T-helper 2 cell treated with Interferon-gamma antibody and Interleukin-4, amounts not matched to agents 5 μg/mL and 100 μg/mL, for 36 hours (primary cell): Measurements from ENCODE around the gene ATXN10.

Source experiments
- DNase-seq: peaks from one replicate; pipeline ENCODE4 v3.0.0; 2021; ENCODE audit warnings: low spot score
- H3K27ac Mint-ChIP-seq: one replicate; pipeline ENCODE4 v1.8.0; 2021; ENCODE audit warnings: mild to moderate bottlenecking, mixed read lengths
- H3K27me3 Mint-ChIP-seq: one replicate; pipeline ENCODE4 v1.8.0; 2021; ENCODE audit warnings: low read depth, mixed read lengths
- H3K36me3 Mint-ChIP-seq: one replicate; pipeline ENCODE4 v1.8.0; 2021; ENCODE audit warnings: low read depth, mixed read lengths
- H3K4me1 Mint-ChIP-seq: one replicate; pipeline ENCODE4 v1.8.0; 2021; ENCODE audit warnings: low read depth, mixed read lengths
- H3K4me3 Mint-ChIP-seq: one replicate; pipeline ENCODE4 v1.8.0; 2022; ENCODE audit warnings: mild to moderate bottlenecking, moderate library complexity, mixed read lengths
- H3K9me3 Mint-ChIP-seq: one replicate; pipeline ENCODE4 v1.8.0; 2021; ENCODE audit warnings: mixed read lengths

The ATXN10 gene

DNA sequence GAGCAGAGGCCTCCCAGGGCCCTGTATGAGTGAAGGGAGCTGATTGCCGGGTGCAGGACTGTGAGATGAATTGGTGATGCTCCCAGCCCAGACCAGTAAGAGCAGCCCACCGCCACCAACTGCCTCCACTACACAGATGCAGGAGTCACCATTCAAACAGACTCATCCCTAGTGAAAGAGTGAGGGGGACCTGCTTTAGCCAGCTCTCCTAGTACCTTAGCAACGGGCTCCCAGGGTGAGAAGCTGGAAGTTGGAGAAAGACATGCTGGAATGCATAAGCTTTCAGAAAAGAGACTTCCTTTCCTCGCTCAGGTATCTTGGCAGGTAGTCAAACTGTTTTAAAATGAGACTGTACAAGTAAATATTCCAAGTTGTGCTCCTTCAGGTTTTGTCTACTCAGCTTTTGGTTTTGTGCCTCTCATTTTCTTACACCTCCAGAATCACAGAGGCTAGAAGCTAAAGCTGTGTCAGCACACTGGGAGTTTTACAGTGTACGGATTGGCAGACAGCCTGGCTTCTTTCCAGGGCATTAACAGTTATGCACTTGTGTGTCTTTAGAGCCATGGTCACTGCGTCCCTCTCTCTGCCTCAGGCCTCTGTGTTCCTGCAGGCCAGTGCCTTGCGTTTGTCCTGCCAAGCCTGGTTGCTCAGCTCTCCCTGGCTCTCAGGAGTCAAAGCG, 146.2 kb downstream of the ATXN10 start:
- no peak overlapping the region for H3K27ac Mint-ChIP-seq
- H3K4me3 Mint-ChIP-seq, result no peak overlapping the region
- peaks cover 4% of the 10 kb centered on the region for H3K36me3 Mint-ChIP-seq
- H3K4me1 Mint-ChIP-seq, result no peaks in the 10 kb centered on the region
- DNase-seq, result no peak
- H3K9me3 Mint-ChIP-seq, result no peaks in the 10 kb centered on the region
- no peaks in the 10 kb centered on the region for H3K27me3 Mint-ChIP-seq

DNA sequence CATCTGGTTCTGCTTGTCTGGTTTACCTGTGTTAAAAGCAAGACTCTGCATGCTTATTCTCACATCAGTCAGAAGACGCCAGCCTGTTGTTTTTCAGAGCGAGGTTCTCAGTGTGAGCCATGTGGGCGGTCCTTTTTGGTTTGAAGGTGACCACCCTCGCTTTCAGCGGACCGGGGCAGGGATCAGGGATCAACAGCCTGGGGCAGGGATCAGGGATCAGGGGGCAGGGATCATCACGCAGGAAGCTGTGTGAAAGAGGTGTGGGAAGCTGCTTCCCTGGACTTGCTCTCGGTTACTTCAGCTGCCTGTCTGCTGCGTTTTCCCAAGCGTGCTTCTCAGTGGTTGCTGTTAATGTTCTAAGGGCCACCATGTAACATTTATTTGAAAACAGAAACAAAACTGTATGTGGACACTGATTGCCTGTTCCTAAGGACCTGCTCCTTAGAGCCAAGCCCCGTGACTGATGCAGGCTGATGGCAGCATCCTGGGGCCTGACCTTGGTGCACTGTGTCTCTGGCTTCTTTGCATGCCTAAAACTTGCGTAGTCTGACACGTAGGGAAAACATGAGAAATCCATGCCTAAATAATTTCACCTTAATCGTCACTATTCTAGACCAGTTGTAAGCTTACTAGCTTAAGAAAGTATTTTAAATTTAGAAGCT, 146.9 kb downstream of the ATXN10 start:
- no peak overlapping the region for H3K4me3 Mint-ChIP-seq
- H3K36me3 Mint-ChIP-seq, result peaks cover 4% of the 10 kb centered on the region
- DNase-seq, result no peak
- no peaks in the 10 kb centered on the region for H3K4me1 Mint-ChIP-seq
- no peak overlapping the region for H3K27ac Mint-ChIP-seq
- no peaks in the 10 kb centered on the region for H3K27me3 Mint-ChIP-seq
- no peaks in the 10 kb centered on the region for H3K9me3 Mint-ChIP-seq

DNA sequence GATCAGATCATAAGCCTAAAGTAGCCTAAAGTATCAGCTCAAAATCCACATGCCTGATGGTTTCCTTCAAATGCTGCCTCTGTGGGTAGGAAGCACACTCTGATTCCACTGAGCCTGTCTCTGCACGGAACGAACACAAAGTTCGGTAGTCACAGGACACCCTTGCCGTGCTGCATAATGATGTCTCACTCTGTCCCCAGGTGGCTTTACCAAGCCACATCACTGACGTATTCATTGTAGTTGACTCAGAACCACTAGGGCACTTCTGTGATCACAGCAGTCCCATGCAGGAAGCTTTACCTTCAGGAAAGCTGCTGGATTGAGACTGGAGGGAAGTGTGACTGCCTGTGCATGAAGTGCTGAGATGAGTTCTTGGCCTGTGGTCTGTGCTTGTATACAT, 147.7 kb downstream of the ATXN10 start:
- no peak for DNase-seq
- H3K27me3 Mint-ChIP-seq, result no peaks in the 10 kb centered on the region
- no peak overlapping the region for H3K4me3 Mint-ChIP-seq
- H3K4me1 Mint-ChIP-seq, result no peaks in the 10 kb centered on the region
- H3K36me3 Mint-ChIP-seq, result peaks cover 2% of the 10 kb centered on the region
- no peaks in the 10 kb centered on the region for H3K9me3 Mint-ChIP-seq
- H3K27ac Mint-ChIP-seq, result no peak overlapping the region

DNA sequence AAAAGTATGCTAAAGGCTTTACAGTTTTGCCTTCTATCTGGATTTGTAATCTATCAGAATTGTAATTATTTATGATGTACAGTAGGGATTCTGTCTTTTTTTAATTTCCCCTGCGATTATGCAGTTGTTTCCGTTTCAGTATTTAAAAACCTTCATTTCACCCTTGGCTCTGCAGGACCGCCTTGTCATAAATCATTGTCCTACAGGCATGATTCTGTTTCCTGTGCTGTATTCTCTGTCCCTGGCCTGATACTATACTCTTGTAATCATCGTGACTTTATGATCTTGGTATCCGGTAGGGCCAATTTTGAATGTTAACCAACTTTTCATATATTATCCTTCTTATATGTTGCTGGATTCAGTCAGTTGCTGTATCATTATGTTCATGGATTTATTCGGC, 151.7 kb downstream of the ATXN10 start:
- no peak for DNase-seq
- no peaks in the 10 kb centered on the region for H3K9me3 Mint-ChIP-seq
- no peak overlapping the region for H3K4me3 Mint-ChIP-seq
- H3K27ac Mint-ChIP-seq, result no peak overlapping the region
- no peaks in the 10 kb centered on the region for H3K27me3 Mint-ChIP-seq
- H3K36me3 Mint-ChIP-seq, result peaks cover 12% of the 10 kb centered on the region
- no peaks in the 10 kb centered on the region for H3K4me1 Mint-ChIP-seq

DNA sequence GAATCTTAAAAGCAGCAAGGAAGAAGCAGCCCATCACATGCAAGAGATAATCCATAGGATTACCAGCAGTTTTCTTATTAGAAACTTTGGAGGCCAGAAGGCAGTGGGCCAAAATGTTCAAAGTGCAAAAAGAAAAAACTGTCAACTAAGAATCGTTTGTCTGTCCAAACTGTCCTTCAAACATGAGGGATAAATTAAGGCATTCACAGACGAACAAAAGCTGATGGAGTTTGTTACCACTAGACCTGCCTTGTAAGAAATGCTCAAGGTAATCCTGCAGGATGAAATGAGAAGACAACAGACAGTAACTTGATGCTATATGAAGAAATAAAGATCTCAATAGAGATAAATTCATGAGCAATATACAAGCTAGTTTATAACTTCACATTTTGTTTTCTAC, 154.9 kb downstream of the ATXN10 start:
- Mint-ChIP-seq H3K27ac (no peak overlapping the region), H3K4me1 (no peaks in the 10 kb centered on the region), H3K36me3 (peaks cover 15% of the 10 kb centered on the region), H3K4me3 (no peak overlapping the region), H3K27me3 (no peaks in the 10 kb centered on the region), H3K9me3 (no peaks in the 10 kb centered on the region)
- no peak for DNase-seq

DNA sequence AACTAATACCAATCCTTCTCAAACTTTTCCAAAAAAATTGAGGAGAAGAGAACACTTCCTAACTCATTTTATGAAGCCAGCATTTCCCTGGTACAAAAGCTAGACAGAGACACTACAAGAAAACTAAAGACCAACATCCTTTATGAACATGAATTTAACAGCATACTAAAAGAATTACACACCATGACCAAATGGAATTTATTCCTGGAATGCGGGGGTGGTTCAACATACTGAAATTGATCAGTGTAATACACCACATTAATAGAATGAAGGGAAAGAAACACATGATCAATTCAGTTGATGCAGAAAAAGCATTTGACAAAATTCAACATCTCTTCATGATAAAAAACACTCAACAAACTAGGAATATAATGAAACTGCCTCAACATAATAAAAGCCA, 157.2 kb downstream of the ATXN10 start:
- H3K4me1 Mint-ChIP-seq, result peaks cover 2% of the 10 kb centered on the region
- DNase-seq, result no peak
- H3K9me3 Mint-ChIP-seq, result no peaks in the 10 kb centered on the region
- H3K27ac Mint-ChIP-seq, result no peak overlapping the region
- peaks cover 14% of the 10 kb centered on the region for H3K36me3 Mint-ChIP-seq
- H3K4me3 Mint-ChIP-seq, result no peak overlapping the region
- no peaks in the 10 kb centered on the region for H3K27me3 Mint-ChIP-seq

DNA sequence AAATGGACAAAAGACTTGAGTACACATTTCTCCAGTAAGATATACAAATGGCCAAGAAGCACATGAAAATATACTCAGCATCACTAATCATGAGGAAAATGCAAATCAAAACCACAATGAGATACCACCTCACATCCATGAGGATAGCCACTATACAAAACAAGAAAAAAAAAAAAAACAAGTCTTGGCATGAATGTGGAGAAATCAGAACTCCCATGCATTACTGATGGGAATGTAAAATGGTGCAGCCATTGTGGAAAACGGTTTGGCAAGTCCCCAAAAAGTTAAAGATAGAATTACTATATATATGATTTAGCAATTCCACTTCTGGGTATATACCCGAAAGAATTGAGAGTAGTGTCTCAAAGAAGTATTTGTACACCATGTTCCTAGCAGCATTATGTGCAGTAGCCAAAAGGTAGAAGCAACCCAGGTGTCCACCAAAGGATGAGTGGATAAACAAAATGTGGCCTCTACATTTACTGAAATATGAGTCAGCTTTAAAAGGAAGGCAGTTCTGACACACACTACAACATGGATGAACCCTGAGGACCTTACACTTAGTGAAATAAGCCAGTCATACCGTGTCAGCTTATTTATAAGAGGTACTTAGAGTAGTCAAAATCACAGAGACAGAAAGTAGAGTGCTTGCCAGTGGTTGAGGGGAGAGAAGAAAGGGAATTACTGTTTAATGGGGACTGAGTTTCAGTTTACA, 159.1 kb downstream of the ATXN10 start:
- Mint-ChIP-seq H3K4me3 (no peak overlapping the region), H3K36me3 (peaks cover 6% of the 10 kb centered on the region), H3K27me3 (no peaks in the 10 kb centered on the region), H3K4me1 (peaks cover 2% of the 10 kb centered on the region), H3K27ac (no peak overlapping the region), H3K9me3 (no peaks in the 10 kb centered on the region)
- no peak for DNase-seq

DNA sequence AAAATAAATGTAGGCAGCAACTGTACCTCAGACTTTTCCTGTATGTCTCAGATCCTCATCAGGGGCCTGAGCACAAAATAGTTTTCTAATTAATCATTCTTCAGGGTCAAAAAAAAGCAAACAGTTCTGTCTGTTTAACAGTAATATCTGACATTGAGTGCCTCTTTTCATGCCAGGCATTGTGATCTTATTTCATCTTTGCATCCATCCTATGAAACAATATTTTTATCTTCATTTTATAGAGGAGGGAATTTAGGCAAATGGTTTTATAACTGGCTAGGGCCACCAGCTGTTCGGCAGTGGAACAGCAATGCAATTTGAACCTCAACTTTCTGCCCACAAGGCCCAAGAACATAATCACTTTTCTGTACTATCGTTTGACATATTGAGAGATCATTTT, 159.8 kb downstream of the ATXN10 start:
- DNase-seq, result no peak
- Mint-ChIP-seq H3K27ac (no peak overlapping the region), H3K4me1 (peaks cover 2% of the 10 kb centered on the region), H3K27me3 (no peaks in the 10 kb centered on the region), H3K4me3 (no peak overlapping the region), H3K9me3 (no peaks in the 10 kb centered on the region), H3K36me3 (peaks cover 3% of the 10 kb centered on the region)

DNA sequence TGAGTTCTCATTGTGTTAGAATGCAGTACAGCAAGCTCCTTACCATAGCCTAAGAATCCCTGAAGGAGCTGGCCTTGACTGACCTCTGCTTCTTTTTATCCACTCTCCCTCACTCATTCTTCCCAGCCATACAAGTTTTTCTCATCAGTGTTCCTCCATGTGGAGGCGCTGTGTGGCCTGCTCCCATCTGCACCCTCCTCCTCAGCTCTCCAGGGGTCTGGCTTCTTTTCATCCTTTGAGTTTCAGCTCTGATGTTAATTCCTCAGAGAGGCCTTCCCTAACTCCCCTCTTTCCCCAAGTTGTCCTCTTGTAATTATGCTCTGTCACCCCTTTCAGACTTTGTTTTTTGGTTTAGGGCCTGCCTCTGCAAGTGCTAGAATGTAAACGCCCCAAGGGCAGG, 160.5 kb downstream of the ATXN10 start:
- peaks cover 3% of the 10 kb centered on the region for H3K36me3 Mint-ChIP-seq
- no peaks in the 10 kb centered on the region for H3K9me3 Mint-ChIP-seq
- H3K27ac Mint-ChIP-seq, result no peak overlapping the region
- H3K4me1 Mint-ChIP-seq, result peaks cover 2% of the 10 kb centered on the region
- no peaks in the 10 kb centered on the region for H3K27me3 Mint-ChIP-seq
- no peak overlapping the region for H3K4me3 Mint-ChIP-seq
- DNase-seq, result no peak

DNA sequence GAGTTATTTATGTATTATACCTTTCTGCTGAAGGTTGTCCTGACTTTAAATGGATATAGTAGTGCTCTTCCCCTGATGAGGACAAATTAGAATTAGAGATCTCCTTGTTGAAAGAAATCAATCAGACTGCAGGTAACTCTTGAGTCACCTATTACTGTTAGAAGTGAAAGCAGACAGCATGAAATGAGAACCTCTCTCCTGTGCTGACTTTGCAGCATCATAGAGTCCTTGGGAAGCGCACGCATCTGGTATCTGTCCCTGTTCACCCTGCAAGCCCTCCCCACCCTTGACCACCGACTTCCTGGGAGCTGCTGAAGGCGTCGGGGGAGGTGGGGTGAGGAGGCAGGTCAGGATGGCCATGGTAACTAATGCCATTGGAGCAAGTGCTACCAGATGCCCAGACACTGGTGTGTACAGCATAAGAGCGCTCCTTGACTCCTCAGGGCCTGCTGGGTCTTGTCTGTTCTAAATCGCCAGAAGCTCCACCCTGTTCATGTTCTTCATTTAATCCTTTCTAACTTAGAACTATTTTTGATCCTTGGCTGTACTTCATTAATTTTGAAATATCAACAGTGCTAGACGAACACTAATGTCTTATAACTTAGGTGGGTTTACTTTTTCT, 161.4 kb downstream of the ATXN10 start:
- Mint-ChIP-seq H3K27ac (no peak overlapping the region), H3K36me3 (peaks cover 3% of the 10 kb centered on the region), H3K4me3 (no peak overlapping the region), H3K4me1 (peaks cover 2% of the 10 kb centered on the region), H3K9me3 (no peaks in the 10 kb centered on the region), H3K27me3 (no peaks in the 10 kb centered on the region)
- no peak for DNase-seq

DNA sequence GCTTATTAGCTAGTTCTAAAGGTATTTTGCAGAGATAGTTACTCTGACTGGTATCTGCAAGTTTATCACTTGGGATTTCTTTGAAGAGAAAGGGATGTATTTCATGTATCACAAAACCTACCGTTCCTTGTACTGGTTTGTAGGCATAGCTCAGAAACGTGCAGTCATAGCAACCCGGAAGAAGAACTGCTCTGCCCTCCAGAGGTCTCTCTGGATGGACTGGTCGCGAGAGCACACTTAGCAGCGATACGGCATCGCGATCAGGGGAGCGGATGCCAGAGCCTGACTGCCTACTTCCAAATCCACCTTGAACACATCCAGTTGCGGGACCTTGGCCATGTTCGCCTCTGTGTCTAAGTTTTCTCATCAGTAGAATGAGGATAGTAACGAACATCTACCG, 162.0 kb downstream of the ATXN10 start:
- Mint-ChIP-seq H3K9me3 (no peaks in the 10 kb centered on the region), H3K4me1 (peaks cover 2% of the 10 kb centered on the region), H3K36me3 (peaks cover 3% of the 10 kb centered on the region), H3K27me3 (no peaks in the 10 kb centered on the region), H3K4me3 (no peak overlapping the region), H3K27ac (no peak overlapping the region)
- DNase-seq, result no peak

DNA sequence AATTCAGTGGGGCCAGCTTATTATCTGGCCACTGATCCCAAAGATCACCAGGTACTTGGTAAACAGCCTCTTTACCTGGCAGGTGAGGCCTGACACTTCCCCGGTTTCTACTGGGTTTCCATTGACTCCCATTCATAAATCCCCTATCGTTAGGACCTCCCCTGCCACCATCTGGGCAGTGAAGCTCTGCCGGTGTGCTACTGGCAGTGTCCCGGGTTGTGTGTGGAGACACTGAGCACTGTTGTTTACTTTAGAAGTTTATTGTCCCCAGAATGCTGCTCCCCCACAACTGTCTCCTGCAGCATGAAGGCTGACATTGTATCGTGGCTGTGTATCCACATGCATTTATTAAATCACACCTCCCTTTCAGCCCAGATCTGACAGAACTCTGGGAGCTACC, 162.6 kb downstream of the ATXN10 start:
- DNase-seq, result no peak
- Mint-ChIP-seq H3K27ac (no peak overlapping the region), H3K4me1 (peaks cover 2% of the 10 kb centered on the region), H3K4me3 (no peak overlapping the region), H3K9me3 (no peaks in the 10 kb centered on the region), H3K27me3 (no peaks in the 10 kb centered on the region), H3K36me3 (no peaks in the 10 kb centered on the region)

DNA sequence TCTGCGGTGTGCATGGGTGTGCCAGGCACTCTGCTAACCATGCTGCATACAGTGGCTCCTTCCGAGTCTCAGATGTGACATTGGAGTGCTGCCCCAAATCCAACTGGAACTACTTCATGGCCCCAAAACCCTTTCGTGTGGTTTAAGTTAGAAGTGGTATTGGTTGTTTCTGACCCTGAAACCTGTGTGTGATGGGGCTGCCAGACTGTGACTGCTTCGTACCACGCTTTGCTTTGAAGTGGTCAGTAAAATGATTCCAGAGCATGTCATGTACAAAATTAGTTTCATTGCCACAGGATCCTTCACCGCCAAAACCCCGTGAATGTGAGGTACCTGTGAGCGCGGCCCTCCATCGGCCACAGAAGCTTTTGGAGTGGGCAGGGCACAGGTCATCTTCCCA, 163.2 kb downstream of the ATXN10 start:
- Mint-ChIP-seq H3K27ac (no peak overlapping the region), H3K36me3 (no peaks in the 10 kb centered on the region), H3K4me3 (no peak overlapping the region), H3K27me3 (no peaks in the 10 kb centered on the region), H3K4me1 (peaks cover 2% of the 10 kb centered on the region), H3K9me3 (no peaks in the 10 kb centered on the region)
- DNase-seq, result no peak
